ENCODE data around the gene TINAGL1. TPM values are rescaled to one million over a fixed set of nuclear protein-coding genes. Genes with fewer than 3 reads are reported as not detected.

Gene TINAGL1
- total and polyA plus RNA-seq, 4 donors: 158 to 506 (median 321) TPM

GRCh38 chr1:31618916-31619846 is 42.9 kb downstream of the TINAGL1 start:
- DNase-seq: no peak
- H3K4me1 ChIP-seq (ENCODE audit: control insufficient read depth in 1 of 2, insufficient read depth in 2 of 2, low read length in 2 of 2): no peaks in the 10 kb centered on the region
- no peaks in the 10 kb centered on the region for H3K27me3 ChIP-seq (ENCODE audit: control insufficient read depth in 1 of 2, insufficient read depth in 2 of 2, low read length in 1 of 2)
- WGBS, 2 donors: 88% methylated on average over 23 of the region's 23 CpGs
- H3K4me3 ChIP-seq (ENCODE audit: low read length in 2 of 2): no peak overlapping the region
- no peaks in the 10 kb centered on the region for H3K36me3 ChIP-seq (ENCODE audit: control insufficient read depth in 1 of 2, insufficient read depth in 2 of 2, low read length in 1 of 2)
- intact Hi-C loops (cut with DNase I): no loop called here
- ATAC-seq (ENCODE audit: low FRiP score): no peak
- no peak overlapping the region for H3K27ac ChIP-seq (ENCODE audit: low read depth in 1 of 2, low read length in 2 of 2)
- no peaks in the 10 kb centered on the region for H3K9me3 ChIP-seq (ENCODE audit: control insufficient read depth, low read length)

DNA sequence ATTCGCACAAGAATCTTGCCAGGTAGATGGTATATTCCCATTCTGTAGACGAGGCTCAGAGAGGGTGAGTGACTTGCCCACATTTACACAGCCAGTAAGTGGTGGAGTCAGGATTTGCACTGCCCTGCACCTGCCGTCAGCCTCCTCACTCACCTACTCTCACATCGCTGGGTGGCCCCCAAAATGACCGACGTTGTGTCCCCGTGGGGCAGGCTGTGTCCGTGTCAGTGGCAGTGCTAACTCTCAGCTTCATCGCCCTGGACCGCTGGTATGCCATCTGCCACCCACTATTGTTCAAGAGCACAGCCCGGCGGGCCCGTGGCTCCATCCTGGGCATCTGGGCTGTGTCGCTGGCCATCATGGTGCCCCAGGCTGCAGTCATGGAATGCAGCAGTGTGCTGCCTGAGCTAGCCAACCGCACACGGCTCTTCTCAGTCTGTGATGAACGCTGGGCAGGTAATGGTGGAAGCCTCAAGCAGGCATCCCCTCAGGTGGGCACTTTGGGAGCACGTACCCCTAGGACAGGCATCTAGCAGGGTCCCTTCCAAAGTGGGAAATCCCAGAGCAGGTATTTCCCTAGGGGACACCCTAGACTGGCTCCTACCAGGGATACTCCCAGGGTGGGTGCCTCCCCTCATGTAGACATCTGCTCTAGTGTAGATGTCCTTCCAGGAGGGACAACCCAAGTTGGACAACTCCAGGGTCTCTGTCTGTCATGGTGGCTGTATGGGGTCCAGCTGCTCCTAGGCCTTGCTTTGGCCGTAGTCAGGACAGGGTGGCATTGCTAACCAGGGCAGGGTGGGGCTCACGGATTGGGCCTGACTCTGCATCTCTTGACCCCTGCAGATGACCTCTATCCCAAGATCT is 44.5 kb downstream of the TINAGL1 start:
- no peak overlapping the region for H3K4me3 ChIP-seq (ENCODE audit: low read length in 2 of 2)
- WGBS, 2 donors: 96 to 97% methylated on average over 20 of the region's 20 CpGs
- no peaks in the 10 kb centered on the region for H3K27me3 ChIP-seq (ENCODE audit: control insufficient read depth in 1 of 2, insufficient read depth in 2 of 2, low read length in 1 of 2)

GRCh38 chr1:31621498-31621820 is 45.1 kb downstream of the TINAGL1 start:
- H3K36me3 ChIP-seq (ENCODE audit: control insufficient read depth in 1 of 2, insufficient read depth in 2 of 2, low read length in 1 of 2): no peaks in the 10 kb centered on the region
- WGBS, 2 donors: 62 to 75% methylated on average over 5 of the region's 5 CpGs
- H3K27ac ChIP-seq (ENCODE audit: low read depth in 1 of 2, low read length in 2 of 2): no peak overlapping the region
- no peaks in the 10 kb centered on the region for H3K27me3 ChIP-seq (ENCODE audit: control insufficient read depth in 1 of 2, insufficient read depth in 2 of 2, low read length in 1 of 2)
- intact Hi-C loops (cut with DNase I): no loop called here
- ATAC-seq (ENCODE audit: low FRiP score) (no peak), DNase-seq (no peak)
- no peaks in the 10 kb centered on the region for H3K9me3 ChIP-seq (ENCODE audit: control insufficient read depth, low read length)
- H3K4me3 ChIP-seq (ENCODE audit: low read length in 2 of 2): no peak overlapping the region
- H3K4me1 ChIP-seq (ENCODE audit: control insufficient read depth in 1 of 2, insufficient read depth in 2 of 2, low read length in 2 of 2): peaks cover 0 to 2% of the 10 kb centered on the region in 2 donors

More for the DNA sequence above, 44.5 kb downstream of the TINAGL1 start:
- no peak for DNase-seq
- intact Hi-C loops (cut with DNase I): no loop called here
- no peak for ATAC-seq (ENCODE audit: low FRiP score)
- Histone ChIP-seq H3K9me3 (ENCODE audit: control insufficient read depth, low read length) (no peaks in the 10 kb centered on the region), H3K36me3 (ENCODE audit: control insufficient read depth in 1 of 2, insufficient read depth in 2 of 2, low read length in 1 of 2) (no peaks in the 10 kb centered on the region), H3K4me1 (ENCODE audit: control insufficient read depth in 1 of 2, insufficient read depth in 2 of 2, low read length in 2 of 2) (peaks cover 0 to 2% of the 10 kb centered on the region in 2 donors), H3K27ac (ENCODE audit: low read depth in 1 of 2, low read length in 2 of 2) (no peak overlapping the region)

DNA sequence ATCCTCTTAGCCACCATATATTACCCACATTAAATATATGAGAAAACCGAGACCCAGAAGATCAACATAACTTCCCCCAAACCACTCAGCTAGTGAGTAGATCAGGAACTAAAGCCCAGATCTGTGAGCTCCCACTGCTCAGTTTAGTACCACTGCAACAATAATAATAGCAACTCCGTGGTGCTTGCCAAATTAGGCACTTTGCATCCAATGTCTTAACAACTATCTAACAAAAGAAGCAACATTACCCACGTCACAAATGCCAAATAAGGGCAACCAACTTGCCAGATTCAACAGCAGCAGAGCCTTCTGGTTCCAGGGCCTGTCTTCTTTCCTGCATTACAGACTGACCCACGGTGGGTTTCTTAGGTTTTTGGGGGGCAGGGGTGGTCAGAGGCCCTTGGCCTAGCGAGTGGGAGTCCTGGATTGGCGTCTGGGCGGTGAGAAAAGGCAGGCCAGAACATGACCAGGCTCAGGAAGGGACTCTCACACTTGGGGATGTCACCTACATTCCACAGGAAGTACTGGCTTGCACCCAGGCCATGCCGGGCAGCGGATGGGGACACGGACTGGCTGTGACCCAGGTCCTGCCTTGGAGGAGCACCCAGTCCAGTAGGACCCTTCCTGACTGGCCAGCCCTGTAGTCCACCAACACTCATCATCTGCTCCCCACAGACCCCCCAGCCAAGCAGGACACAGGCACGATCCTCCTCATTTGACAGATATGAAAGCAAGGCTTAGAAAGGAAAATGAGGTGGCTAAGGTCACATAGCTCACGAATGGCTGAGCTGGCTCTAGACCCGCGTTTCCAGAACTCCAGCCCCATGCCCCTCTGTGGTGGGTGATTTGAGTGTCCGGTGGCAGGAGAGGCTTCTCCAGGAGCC is 45.8 kb downstream of the TINAGL1 start:
- H3K4me1 ChIP-seq (ENCODE audit: control insufficient read depth in 1 of 2, insufficient read depth in 2 of 2, low read length in 2 of 2): peaks cover 0 to 2% of the 10 kb centered on the region in 2 donors
- WGBS, 2 donors: 35 to 41% methylated on average over 15 of the region's 15 CpGs
- ATAC-seq (ENCODE audit: low FRiP score): no peak

DNA sequence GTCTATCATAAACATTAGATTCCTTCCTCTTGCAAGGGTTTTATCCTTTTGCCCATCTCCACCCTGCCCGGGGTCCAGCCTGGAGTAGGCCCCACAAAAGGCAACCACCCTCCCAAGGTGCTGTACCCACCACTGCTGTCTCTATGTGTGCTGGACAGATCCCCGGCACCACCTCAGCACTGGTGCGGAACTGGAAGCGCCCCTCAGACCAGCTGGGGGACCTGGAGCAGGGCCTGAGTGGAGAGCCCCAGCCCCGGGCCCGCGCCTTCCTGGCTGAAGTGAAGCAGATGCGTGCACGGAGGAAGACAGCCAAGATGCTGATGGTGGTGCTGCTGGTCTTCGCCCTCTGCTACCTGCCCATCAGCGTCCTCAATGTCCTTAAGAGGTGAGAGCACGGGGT is 47.0 kb downstream of the TINAGL1 start:
- 97% methylated on average over 12 of the region's 12 CpGs for WGBS, 2 donors
- Histone ChIP-seq H3K9me3 (ENCODE audit: control insufficient read depth, low read length) (no peaks in the 10 kb centered on the region), H3K4me3 (ENCODE audit: low read length in 2 of 2) (no peak overlapping the region), H3K27me3 (ENCODE audit: control insufficient read depth in 1 of 2, insufficient read depth in 2 of 2, low read length in 1 of 2) (no peaks in the 10 kb centered on the region), H3K36me3 (ENCODE audit: control insufficient read depth in 1 of 2, insufficient read depth in 2 of 2, low read length in 1 of 2) (no peaks in the 10 kb centered on the region), H3K27ac (ENCODE audit: low read depth in 1 of 2, low read length in 2 of 2) (no peak overlapping the region), H3K4me1 (ENCODE audit: control insufficient read depth in 1 of 2, insufficient read depth in 2 of 2, low read length in 2 of 2) (peaks cover 0 to 2% of the 10 kb centered on the region in 2 donors)
- DNase-seq (no peak), ATAC-seq (ENCODE audit: low FRiP score) (no peak)
- intact Hi-C loops (cut with DNase I): no loop called here

More for the DNA sequence above, 45.8 kb downstream of the TINAGL1 start:
- Histone ChIP-seq H3K36me3 (ENCODE audit: control insufficient read depth in 1 of 2, insufficient read depth in 2 of 2, low read length in 1 of 2) (no peaks in the 10 kb centered on the region), H3K27me3 (ENCODE audit: control insufficient read depth in 1 of 2, insufficient read depth in 2 of 2, low read length in 1 of 2) (no peaks in the 10 kb centered on the region), H3K27ac (ENCODE audit: low read depth in 1 of 2, low read length in 2 of 2) (no peak overlapping the region), H3K4me3 (ENCODE audit: low read length in 2 of 2) (no peak overlapping the region), H3K9me3 (ENCODE audit: control insufficient read depth, low read length) (no peaks in the 10 kb centered on the region)
- intact Hi-C loops (cut with DNase I): no loop called here
- DNase-seq: no peak

DNA sequence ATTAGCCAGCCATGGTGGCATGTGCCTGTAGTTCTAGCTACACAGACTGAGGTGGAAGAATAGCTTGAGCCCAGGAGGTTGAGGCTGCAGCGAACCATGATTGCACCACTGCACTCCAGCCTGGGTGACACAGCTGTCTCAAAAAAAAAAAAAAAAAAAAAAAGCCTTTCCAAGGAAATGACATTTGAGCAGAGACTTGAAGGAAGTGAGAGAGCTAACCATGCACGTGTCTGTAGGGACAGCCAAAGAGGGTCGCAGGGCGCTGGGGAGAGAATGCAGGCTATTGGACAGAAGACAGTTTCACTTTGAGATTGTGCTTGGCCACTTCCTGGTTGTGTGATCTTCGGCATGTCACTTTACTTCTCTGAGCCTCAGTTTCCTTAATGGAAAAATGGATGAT is 48.0 kb downstream of the TINAGL1 start:
- Histone ChIP-seq H3K27me3 (ENCODE audit: control insufficient read depth in 1 of 2, insufficient read depth in 2 of 2, low read length in 1 of 2) (no peaks in the 10 kb centered on the region), H3K4me3 (ENCODE audit: low read length in 2 of 2) (no peak overlapping the region), H3K36me3 (ENCODE audit: control insufficient read depth in 1 of 2, insufficient read depth in 2 of 2, low read length in 1 of 2) (no peaks in the 10 kb centered on the region), H3K9me3 (ENCODE audit: control insufficient read depth, low read length) (no peaks in the 10 kb centered on the region), H3K27ac (ENCODE audit: low read depth in 1 of 2, low read length in 2 of 2) (no peak overlapping the region), H3K4me1 (ENCODE audit: control insufficient read depth in 1 of 2, insufficient read depth in 2 of 2, low read length in 2 of 2) (peaks cover 0 to 2% of the 10 kb centered on the region in 2 donors)
- DNase-seq: no peak
- 85 to 87% methylated on average over 5 of the region's 5 CpGs for WGBS, 2 donors
- no peak for ATAC-seq (ENCODE audit: low FRiP score)
- intact Hi-C loops (cut with DNase I): no loop called here

- 89% methylated on average over 16 of the region's 16 CpGs for WGBS, 2 donors
- peaks cover 0 to 2% of the 10 kb centered on the region in 2 donors for H3K4me1 ChIP-seq (ENCODE audit: control insufficient read depth in 1 of 2, insufficient read depth in 2 of 2, low read length in 2 of 2)
Measured at GRCh38 chr1:31624731-31625514, 48.6 kb downstream of the TINAGL1 start.

More at GRCh38 chr1:31624731-31625514, 48.6 kb downstream of the TINAGL1 start:
- Histone ChIP-seq H3K27me3 (ENCODE audit: control insufficient read depth in 1 of 2, insufficient read depth in 2 of 2, low read length in 1 of 2) (no peaks in the 10 kb centered on the region), H3K4me3 (ENCODE audit: low read length in 2 of 2) (no peak overlapping the region), H3K27ac (ENCODE audit: low read depth in 1 of 2, low read length in 2 of 2) (peak overlapping the region in 1 of 2 donors; percentile 63), H3K36me3 (ENCODE audit: control insufficient read depth in 1 of 2, insufficient read depth in 2 of 2, low read length in 1 of 2) (no peaks in the 10 kb centered on the region), H3K9me3 (ENCODE audit: control insufficient read depth, low read length) (no peaks in the 10 kb centered on the region)
- ATAC-seq (ENCODE audit: low FRiP score): no peak
- DNase-seq: no peak
- intact Hi-C loops (cut with DNase I): no loop called here
